ENCODE data around the gene RPS15. TPM values are rescaled to one million over a fixed set of nuclear protein-coding genes. Genes with fewer than 3 reads are reported as not detected.

RPS15 gene
- total RNA-seq, 6 experiments from 2014 or later: 1,047 to 1,358 (median 1,277) TPM

DNA sequence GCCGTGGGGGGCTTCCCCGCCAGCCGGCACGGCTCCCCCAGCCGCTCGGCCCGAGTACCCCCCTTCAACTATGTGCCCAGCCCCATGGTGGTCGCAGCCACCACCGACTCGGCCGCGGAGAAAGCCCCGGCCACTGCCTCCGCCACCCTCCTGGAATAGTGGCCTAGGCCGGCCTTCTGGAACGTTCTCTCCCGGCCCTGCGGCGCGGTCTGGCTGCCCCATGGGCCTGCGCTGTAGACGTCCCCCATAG lies 31.8 kb downstream of the RPS15 start:
- no peaks in the 10 kb centered on the region for H3K36me3 Mint-ChIP-seq (ENCODE audit: low read depth)
- H3K4me1 Mint-ChIP-seq (ENCODE audit: low read depth): no peaks in the 10 kb centered on the region
- peaks cover 8% of the 10 kb centered on the region for H3K27me3 Mint-ChIP-seq (ENCODE audit: insufficient read depth)
- TF ChIP-seq, protein P1, sequence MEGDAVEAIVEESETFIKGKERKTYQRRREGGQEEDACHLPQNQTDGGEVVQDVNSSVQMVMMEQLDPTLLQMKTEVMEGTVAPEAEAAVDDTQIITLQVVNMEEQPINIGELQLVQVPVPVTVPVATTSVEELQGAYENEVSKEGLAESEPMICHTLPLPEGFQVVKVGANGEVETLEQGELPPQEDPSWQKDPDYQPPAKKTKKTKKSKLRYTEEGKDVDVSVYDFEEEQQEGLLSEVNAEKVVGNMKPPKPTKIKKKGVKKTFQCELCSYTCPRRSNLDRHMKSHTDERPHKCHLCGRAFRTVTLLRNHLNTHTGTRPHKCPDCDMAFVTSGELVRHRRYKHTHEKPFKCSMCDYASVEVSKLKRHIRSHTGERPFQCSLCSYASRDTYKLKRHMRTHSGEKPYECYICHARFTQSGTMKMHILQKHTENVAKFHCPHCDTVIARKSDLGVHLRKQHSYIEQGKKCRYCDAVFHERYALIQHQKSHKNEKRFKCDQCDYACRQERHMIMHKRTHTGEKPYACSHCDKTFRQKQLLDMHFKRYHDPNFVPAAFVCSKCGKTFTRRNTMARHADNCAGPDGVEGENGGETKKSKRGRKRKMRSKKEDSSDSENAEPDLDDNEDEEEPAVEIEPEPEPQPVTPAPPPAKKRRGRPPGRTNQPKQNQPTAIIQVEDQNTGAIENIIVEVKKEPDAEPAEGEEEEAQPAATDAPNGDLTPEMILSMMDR (IDR thresholded peaks at IDR 0.05): no peak
- peak overlapping the region; percentile 83 for H3K4me3 Mint-ChIP-seq
- no peak for DNase-seq
- peak overlapping the region; percentile 51; the same call in 1 of the 2 replicates for H3K27ac Mint-ChIP-seq
- no peaks in the 10 kb centered on the region for H3K9me3 Mint-ChIP-seq

DNA sequence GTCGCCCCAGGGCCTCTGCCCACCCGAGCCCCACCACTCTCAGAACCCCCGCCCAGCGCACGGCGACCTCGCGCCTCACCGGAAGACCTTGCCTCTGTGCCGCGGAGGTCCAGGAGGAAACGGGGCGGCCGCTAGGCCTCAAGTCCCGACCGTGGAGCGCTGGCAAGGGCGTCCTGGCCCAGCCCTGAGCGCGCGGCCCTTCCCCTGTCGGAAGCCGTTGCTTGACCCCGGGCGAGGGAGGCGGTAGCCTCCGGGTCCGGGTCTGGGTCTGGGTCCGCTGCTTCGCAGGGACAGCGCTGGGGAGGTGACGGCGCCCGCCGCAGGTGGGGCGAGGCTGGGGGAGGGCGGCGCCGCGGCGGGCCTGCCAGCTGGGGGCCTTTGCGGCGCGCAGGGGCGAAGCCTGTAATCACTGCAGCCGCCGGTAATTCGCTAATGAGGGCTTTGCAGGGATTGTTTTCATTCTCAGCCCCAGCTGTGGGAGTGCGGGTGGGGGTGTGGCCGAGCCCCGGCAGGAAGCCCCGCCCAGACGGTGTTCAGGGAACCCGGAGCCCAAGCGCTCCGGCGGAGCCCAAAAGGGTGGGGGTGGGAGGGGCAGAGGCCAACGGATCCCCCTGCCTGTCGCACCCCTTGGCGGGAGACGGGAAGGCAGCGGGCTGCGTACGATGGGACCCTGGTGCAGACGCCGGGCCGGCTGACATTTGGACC lies 32.3 kb downstream of the RPS15 start:
- H3K27me3 Mint-ChIP-seq (ENCODE audit: insufficient read depth): peaks cover 8% of the 10 kb centered on the region
- TF ChIP-seq, protein P1 (IDR thresholded peaks at IDR 0.05): no peak
- no peaks in the 10 kb centered on the region for H3K9me3 Mint-ChIP-seq
- H3K4me1 Mint-ChIP-seq (ENCODE audit: low read depth): no peaks in the 10 kb centered on the region
- peak overlapping the region; percentile 83 for H3K4me3 Mint-ChIP-seq
- peak overlapping the region; percentile 51; the same call in 1 of the 2 replicates for H3K27ac Mint-ChIP-seq
- H3K36me3 Mint-ChIP-seq (ENCODE audit: low read depth): no peaks in the 10 kb centered on the region
- DNase-seq: no peak

DNA sequence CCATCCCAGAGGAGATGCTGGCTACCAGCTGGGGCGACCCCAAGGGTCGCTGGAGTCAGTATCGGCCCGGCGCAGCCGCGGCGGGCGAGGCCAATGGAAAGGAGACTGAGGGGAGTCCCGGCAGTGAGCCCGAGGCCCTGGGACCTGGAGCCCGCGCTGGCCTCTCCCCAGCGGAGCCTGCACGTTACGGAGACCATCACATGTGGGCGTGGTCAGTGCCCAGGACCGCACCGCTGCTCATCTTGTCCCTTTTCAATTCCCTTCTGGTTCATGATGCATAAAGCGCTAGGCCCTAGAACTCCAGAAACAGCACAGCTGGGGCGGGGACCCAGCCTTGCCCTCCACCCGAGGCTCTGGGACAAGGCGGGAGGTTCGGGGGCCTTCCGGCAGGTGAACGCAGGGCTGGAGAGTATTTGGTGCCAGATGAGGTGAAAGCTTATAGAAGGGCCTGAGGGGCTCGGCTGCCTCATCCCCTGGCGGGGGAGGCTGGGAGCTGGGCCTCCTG lies 32.9 kb downstream of the RPS15 start:
- Mint-ChIP-seq H3K9me3 (no peaks in the 10 kb centered on the region), H3K27me3 (ENCODE audit: insufficient read depth) (peaks cover 8% of the 10 kb centered on the region), H3K4me1 (ENCODE audit: low read depth) (no peaks in the 10 kb centered on the region), H3K36me3 (ENCODE audit: low read depth) (no peaks in the 10 kb centered on the region), H3K27ac (no peak overlapping the region), H3K4me3 (peak overlapping the region; percentile 55)
- DNase-seq: no peak
- TF ChIP-seq, protein P1 (IDR thresholded peaks at IDR 0.05): peak; percentile 54; the same call in 1 of the 2 replicates

DNA sequence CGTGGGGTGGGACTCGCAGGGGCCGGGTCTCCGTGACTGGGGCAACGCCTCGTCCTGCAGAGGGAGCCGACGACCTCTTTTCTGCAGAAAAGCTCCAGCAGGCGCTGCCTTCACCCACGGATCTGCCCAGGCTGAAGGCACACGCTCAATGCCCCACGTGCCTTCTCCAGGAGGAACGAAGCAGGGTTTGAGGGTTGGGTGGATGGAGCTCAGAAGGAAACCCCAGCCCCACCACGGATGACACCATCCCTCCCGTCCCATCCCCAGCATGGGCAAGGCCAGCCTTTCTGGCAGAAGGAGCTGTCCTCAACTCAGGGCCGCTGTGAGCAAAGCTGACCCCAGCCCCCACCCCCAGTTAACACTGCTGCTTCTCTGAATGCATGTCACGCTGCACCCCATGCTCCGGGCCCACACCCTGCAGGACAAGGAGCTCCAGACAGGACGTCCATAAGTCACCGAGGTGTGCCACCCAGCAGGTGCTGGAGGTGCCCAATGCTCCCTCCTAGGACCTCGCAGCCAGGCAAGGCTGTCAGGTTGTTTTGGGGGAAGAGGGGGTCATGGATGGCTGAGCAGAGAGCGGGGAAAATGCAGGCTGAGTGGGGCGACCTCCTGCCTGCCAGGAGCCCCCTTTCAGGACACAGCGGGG lies 33.4 kb downstream of the RPS15 start:
- TF ChIP-seq, protein P1 (IDR thresholded peaks at IDR 0.05): no peak; the same call in 1 of the 2 replicates
- Mint-ChIP-seq H3K27ac (no peak overlapping the region), H3K4me3 (peak overlapping the region; percentile 55)

DNA sequence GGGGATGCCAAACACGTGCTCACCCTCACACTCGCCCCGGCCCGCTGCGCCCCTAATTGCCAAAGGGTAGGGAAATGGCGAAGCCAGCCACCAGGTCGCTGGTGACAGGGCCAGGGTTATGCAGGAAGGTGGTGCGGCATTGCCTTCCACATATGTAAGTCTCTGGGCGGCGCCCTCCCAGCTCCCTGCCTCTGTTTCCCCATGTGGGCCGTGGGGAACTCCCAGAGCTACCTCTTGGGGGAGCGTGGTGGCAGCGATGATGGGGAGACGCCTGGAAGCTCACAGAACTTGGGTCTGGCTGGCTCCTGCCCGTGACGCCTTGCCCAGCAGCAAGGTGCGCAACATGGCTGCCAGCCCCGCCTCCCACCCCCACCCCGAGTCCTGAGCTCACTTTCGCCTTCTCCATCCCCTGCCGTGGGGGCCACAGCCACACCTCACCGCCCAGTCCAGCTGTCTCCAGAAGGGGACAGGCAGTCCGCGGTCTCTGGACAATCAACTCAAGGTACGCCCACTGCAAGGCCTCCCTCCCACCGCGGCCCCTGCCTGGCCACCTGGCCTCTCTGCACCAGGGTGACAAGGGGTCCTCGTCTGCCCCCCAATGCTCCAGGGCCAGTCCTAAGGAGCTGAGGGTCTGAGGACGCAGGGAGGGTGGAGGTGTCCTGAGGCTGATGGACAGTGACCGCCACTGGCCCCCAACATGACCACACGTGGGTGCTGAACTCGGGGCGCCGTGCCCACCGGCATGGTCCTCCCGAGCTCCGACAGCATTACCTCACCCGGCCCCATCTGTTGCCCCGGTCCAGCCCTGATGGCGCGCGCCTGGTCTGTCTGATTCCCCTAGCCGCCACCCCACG lies 34.3 kb downstream of the RPS15 start:
- TF ChIP-seq, protein P1 (IDR thresholded peaks at IDR 0.05): no peak
- H3K27me3 Mint-ChIP-seq (ENCODE audit: insufficient read depth): peaks cover 8% of the 10 kb centered on the region
- no peak overlapping the region for H3K27ac Mint-ChIP-seq
- no peak overlapping the region for H3K4me3 Mint-ChIP-seq
- no peaks in the 10 kb centered on the region for H3K9me3 Mint-ChIP-seq
- 0 out of 2 replicates have a peak, but pooled peaks cover 4% of the 10 kb centered on the region for H3K4me1 Mint-ChIP-seq (ENCODE audit: low read depth)
- no peaks in the 10 kb centered on the region for H3K36me3 Mint-ChIP-seq (ENCODE audit: low read depth)
- DNase-seq: no peak

More for the DNA sequence above, 33.4 kb downstream of the RPS15 start:
- H3K4me1 Mint-ChIP-seq (ENCODE audit: low read depth): no peaks in the 10 kb centered on the region
- H3K36me3 Mint-ChIP-seq (ENCODE audit: low read depth): no peaks in the 10 kb centered on the region
- peak; percentile 31 for DNase-seq
- H3K9me3 Mint-ChIP-seq: no peaks in the 10 kb centered on the region
- H3K27me3 Mint-ChIP-seq (ENCODE audit: insufficient read depth): peaks cover 8% of the 10 kb centered on the region
